ENCODE results near the gene FOXO3.

DNA sequence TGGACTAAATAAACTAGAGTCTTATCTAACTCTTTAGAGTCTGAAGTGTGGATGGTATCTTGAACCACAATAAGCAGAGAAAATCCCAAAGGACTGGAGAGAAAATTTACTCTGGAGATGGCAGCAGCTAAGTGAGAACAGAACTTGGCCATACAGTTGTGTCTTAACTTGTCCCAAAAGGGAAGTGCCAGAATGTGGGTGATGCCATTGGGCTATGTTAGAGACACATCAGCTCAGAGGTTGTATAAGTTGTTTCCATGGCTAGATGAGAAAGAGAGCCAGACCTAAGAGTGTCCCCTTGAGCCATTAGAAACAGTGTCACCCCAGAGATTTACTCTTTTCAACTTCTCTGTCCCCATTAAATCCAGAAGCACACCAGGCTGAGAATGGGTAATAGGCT is 36.2 kb downstream of the FOXO3 start:
- TF ChIP-seq, protein P1, sequence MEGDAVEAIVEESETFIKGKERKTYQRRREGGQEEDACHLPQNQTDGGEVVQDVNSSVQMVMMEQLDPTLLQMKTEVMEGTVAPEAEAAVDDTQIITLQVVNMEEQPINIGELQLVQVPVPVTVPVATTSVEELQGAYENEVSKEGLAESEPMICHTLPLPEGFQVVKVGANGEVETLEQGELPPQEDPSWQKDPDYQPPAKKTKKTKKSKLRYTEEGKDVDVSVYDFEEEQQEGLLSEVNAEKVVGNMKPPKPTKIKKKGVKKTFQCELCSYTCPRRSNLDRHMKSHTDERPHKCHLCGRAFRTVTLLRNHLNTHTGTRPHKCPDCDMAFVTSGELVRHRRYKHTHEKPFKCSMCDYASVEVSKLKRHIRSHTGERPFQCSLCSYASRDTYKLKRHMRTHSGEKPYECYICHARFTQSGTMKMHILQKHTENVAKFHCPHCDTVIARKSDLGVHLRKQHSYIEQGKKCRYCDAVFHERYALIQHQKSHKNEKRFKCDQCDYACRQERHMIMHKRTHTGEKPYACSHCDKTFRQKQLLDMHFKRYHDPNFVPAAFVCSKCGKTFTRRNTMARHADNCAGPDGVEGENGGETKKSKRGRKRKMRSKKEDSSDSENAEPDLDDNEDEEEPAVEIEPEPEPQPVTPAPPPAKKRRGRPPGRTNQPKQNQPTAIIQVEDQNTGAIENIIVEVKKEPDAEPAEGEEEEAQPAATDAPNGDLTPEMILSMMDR (IDR thresholded peaks at IDR 0.05) = no peak
- TF ChIP-seq POLR2A (IDR thresholded peaks at IDR 0.05) = no peak
